SK-N-SH treated with all-trans-retinoic acid at 6 μM for 48 hours (cell line): ENCODE measurements around the gene CAND2.

Experiments used
- CSDC2 ChIP-seq: fragments of 250-450 bp; sonication (Bioruptor Pico); IDR thresholded peaks from 2 replicates; pipeline ENCODE4 v1.5.0; 2020; ENCODE audit warnings: mild to moderate bottlenecking, moderate library complexity
- RARB ChIP-seq: fragments of 250-450 bp; sonication (Bioruptor Pico); IDR thresholded peaks from 2 replicates; pipeline ENCODE4 v1.8.0; 2021; ENCODE audit warnings: mild to moderate bottlenecking, moderate library complexity
- ZC3H10 ChIP-seq: fragments of 250-450 bp; sonication (Bioruptor Pico); IDR thresholded peaks from 2 replicates; pipeline ENCODE4 v1.5.1; 2021; ENCODE audit warnings: mild to moderate bottlenecking, moderate library complexity
- ZFP30 ChIP-seq: fragments of 450-650 bp; formaldehyde crosslinking; IDR thresholded peaks from 2 replicates; pipeline ENCODE4 v1.5.0; 2022; ENCODE audit warnings: mild to moderate bottlenecking, moderate library complexity
- TF ChIP-seq, protein P1 (sequence below): fragments of 250-450 bp; sonication (Bioruptor Pico); IDR thresholded peaks from 2 replicates; pipeline ENCODE4 v1.8.0; 2020; ENCODE audit warnings: mild to moderate bottlenecking, moderate library complexity, borderline replicate concordance
- TF ChIP-seq, protein P2 (sequence below): fragments of 250-450 bp; sonication (Bioruptor Pico); IDR thresholded peaks from 2 replicates; pipeline ENCODE4 v1.5.0; 2020; ENCODE audit warnings: mild to moderate bottlenecking, moderate library complexity
- TF ChIP-seq, protein P3 (sequence below): fragments of 250-450 bp; sonication (Bioruptor Pico); IDR thresholded peaks from 2 replicates; pipeline ENCODE4 v1.8.0; 2021; ENCODE audit warnings: low read depth, mild to moderate bottlenecking, moderate library complexity, borderline replicate concordance

DNA sequence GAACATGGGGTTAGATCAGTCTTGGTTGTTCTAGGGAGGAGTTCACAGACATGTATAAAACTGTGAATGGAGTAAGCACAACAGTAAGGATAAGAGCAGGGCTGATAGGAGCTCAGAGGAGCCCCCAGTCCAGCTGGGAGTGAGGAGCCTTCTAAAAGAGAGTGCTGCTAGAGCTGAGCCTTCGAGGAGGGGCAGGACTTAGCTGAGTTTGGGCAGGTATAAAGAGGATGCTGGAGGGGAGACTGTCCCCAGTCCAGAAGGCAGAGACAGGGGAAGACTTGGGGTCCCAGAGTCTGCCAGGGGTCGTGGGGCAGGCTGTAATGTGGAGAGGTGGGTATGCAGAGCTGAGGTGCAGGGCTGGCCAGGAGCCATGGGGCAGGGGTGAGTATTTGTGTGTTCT is 12.1 kb downstream of the CAND2 start:
- TF ChIP-seq RARB (CRISPR knock-in tag) = no peak
- TF ChIP-seq, protein P1, sequence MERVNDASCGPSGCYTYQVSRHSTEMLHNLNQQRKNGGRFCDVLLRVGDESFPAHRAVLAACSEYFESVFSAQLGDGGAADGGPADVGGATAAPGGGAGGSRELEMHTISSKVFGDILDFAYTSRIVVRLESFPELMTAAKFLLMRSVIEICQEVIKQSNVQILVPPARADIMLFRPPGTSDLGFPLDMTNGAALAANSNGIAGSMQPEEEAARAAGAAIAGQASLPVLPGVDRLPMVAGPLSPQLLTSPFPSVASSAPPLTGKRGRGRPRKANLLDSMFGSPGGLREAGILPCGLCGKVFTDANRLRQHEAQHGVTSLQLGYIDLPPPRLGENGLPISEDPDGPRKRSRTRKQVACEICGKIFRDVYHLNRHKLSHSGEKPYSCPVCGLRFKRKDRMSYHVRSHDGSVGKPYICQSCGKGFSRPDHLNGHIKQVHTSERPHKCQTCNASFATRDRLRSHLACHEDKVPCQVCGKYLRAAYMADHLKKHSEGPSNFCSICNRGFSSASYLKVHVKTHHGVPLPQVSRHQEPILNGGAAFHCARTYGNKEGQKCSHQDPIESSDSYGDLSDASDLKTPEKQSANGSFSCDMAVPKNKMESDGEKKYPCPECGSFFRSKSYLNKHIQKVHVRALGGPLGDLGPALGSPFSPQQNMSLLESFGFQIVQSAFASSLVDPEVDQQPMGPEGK = no peak
- TF ChIP-seq CSDC2 = no peak
- no peak for TF ChIP-seq ZC3H10 (CRISPR knock-in tag)
- no peak for TF ChIP-seq ZFP30 (CRISPR knock-in tag)
- TF ChIP-seq, protein P2, sequence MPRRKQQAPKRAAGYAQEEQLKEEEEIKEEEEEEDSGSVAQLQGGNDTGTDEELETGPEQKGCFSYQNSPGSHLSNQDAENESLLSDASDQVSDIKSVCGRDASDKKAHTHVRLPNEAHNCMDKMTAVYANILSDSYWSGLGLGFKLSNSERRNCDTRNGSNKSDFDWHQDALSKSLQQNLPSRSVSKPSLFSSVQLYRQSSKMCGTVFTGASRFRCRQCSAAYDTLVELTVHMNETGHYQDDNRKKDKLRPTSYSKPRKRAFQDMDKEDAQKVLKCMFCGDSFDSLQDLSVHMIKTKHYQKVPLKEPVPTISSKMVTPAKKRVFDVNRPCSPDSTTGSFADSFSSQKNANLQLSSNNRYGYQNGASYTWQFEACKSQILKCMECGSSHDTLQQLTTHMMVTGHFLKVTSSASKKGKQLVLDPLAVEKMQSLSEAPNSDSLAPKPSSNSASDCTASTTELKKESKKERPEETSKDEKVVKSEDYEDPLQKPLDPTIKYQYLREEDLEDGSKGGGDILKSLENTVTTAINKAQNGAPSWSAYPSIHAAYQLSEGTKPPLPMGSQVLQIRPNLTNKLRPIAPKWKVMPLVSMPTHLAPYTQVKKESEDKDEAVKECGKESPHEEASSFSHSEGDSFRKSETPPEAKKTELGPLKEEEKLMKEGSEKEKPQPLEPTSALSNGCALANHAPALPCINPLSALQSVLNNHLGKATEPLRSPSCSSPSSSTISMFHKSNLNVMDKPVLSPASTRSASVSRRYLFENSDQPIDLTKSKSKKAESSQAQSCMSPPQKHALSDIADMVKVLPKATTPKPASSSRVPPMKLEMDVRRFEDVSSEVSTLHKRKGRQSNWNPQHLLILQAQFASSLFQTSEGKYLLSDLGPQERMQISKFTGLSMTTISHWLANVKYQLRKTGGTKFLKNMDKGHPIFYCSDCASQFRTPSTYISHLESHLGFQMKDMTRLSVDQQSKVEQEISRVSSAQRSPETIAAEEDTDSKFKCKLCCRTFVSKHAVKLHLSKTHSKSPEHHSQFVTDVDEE (CRISPR knock-in tag) = no peak
- TF ChIP-seq, protein P3, sequence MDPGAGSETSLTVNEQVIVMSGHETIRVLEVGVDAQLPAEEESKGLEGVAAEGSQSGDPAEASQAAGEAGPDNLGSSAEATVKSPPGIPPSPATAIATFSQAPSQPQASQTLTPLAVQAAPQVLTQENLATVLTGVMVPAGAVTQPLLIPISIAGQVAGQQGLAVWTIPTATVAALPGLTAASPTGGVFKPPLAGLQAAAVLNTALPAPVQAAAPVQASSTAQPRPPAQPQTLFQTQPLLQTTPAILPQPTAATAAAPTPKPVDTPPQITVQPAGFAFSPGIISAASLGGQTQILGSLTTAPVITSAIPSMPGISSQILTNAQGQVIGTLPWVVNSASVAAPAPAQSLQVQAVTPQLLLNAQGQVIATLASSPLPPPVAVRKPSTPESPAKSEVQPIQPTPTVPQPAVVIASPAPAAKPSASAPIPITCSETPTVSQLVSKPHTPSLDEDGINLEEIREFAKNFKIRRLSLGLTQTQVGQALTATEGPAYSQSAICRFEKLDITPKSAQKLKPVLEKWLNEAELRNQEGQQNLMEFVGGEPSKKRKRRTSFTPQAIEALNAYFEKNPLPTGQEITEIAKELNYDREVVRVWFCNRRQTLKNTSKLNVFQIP = no peak
